Astrocyte (in vitro differentiated cells and primary cell): Measurements from ENCODE around the gene HOXA4.

Experiments
- EZH2 ChIP-seq: IDR thresholded peaks from 2 replicates; pipeline ENCODE4 v1.6.1; 2012; ENCODE audit warnings: mild to moderate bottlenecking, low read length, inconsistent platforms; ENCODE audit not compliant: insufficient read depth
- TF ChIP-seq, protein P1 (sequence below): IDR thresholded peaks from 2 replicates; pipeline ENCODE4 v1.5.1; 2011; ENCODE audit warnings: low read depth, mild to moderate bottlenecking, inconsistent platforms, low read length, moderate library complexity; ENCODE audit not compliant: insufficient read depth

DNA sequence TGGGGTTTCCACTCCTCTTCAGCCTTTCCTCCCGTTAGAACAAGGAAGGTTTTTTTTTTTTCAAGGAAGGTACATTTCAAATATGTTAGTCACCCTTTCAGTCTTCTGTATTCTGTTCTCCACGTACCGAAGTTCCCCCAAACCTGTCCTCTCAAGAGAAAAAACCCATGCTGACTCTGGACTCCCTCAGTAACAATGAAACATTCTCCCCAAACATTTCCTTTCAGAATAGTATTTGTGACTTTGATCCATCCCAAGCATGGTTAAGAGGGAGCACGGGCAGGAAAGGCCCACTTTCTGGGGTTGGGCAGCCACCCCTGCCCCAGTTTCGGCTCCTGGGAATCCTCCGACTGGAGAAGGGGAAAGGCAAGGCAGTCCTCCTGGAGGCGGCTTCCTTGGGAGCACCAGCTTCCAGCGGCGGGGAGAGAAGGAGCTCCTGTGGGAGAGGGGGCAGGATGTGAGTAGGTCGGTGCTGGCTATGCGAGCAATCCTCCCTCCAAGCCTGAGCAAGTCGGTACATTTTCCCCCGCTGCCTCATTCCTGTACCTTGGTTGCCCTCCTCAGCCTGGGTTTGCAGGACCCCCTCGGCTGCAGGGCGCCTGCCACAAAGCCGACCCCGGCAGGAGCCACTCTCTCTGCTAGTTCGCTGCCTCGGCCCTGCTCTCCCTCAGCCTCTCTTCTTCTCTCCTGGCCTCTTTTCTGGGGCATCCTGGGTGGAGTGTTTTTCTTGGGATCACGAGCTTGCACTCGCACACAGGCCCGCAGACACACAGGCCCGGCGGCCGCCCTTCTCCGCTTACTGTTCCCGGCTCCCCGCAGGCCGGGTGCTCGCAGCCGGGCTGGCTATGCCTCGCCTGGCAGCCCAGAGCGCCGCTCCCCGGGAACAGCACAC is 32.6 kb downstream of the HOXA4 start:
- TF ChIP-seq, protein P1, sequence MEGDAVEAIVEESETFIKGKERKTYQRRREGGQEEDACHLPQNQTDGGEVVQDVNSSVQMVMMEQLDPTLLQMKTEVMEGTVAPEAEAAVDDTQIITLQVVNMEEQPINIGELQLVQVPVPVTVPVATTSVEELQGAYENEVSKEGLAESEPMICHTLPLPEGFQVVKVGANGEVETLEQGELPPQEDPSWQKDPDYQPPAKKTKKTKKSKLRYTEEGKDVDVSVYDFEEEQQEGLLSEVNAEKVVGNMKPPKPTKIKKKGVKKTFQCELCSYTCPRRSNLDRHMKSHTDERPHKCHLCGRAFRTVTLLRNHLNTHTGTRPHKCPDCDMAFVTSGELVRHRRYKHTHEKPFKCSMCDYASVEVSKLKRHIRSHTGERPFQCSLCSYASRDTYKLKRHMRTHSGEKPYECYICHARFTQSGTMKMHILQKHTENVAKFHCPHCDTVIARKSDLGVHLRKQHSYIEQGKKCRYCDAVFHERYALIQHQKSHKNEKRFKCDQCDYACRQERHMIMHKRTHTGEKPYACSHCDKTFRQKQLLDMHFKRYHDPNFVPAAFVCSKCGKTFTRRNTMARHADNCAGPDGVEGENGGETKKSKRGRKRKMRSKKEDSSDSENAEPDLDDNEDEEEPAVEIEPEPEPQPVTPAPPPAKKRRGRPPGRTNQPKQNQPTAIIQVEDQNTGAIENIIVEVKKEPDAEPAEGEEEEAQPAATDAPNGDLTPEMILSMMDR = no peak
- TF ChIP-seq EZH2 = no peak
